ENCODE data around the gene SRPX2. TPM values are rescaled to one million over a fixed set of nuclear protein-coding genes. Genes with fewer than 3 reads are reported as not detected.
A peak's percentile ranks its signal among the peaks of the same experiment; 100 is the strongest.

Gene SRPX2, protein sequence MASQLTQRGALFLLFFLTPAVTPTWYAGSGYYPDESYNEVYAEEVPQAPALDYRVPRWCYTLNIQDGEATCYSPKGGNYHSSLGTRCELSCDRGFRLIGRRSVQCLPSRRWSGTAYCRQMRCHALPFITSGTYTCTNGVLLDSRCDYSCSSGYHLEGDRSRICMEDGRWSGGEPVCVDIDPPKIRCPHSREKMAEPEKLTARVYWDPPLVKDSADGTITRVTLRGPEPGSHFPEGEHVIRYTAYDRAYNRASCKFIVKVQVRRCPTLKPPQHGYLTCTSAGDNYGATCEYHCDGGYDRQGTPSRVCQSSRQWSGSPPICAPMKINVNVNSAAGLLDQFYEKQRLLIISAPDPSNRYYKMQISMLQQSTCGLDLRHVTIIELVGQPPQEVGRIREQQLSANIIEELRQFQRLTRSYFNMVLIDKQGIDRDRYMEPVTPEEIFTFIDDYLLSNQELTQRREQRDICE
- 1.5 TPM for polyA plus RNA-seq (2013)

DNA sequence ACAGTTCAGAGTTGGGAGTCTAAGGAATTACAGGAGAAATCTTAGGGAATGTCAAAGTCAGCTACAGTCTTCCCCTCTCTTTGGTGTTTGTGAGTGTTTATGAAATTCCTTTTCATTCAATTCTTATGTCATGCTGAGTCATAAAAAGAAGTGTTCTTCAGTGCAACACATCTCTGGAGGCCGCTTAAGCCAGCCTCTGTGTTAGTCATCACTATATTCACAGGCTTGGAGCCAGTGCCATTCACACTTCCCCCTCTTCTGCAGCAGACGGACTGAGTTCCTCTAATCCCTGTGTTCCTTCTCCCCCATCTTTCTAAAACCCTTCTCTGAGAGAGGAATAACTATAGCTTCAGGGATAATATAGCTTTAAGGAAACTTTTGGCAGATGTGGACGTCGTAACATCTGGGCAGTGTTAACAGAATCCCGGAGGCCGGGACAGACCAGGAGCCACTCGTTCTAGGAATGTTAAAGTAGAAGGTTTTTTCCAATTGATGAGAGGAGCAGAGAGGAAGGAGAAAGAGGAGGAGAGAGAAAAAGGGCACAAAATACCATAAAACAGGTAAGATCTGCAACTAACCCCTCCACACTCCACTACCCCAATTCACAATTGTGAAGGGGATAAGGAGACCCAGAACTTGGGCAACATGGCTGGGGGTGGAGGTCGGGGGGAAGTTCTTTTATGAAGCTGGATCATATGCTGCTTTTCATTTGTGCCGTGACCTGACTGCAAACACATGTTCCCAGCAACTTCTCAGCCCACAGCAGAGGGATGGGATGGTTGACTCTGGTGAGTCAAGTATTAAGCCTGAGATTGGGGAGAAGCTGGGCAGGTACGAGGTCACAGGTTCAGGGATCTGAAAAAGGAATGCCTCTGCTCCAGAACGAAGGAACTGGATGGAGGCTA lies at the start of gene SRPX2:
SRPX2 (plus strand) TSS at position 244 of the 905 bp plus-strand sequence. CDS start 2,124 bp downstream, outside the sequence.
- Histone ChIP-seq H3K27me3 (replicated peaks in 2 of 5; ENCODE audit: control insufficient read depth in 4 of 5, insufficient read depth in 5 of 5, low read length in 4 of 5) (peaks cover 0 to 39% (median 7%) of the 10 kb centered on the region in 5 experiments), H3K4me1 (ENCODE audit: control extremely low read depth in 1 of 4, control insufficient read depth in 4 of 4, insufficient read depth in 4 of 4, low read length in 3 of 4) (no peaks in the 10 kb centered on the region), H3K36me3 (ENCODE audit: control insufficient read depth in 4 of 4, insufficient read depth in 4 of 4, low read length in 3 of 4) (no peaks in the 10 kb centered on the region), H3K4me3 (ENCODE audit: control insufficient read depth in 1 of 7, extremely low read depth in 1 of 7, insufficient read depth in 4 of 7, low read depth in 2 of 7, low read length in 6 of 7) (no peak within 1 kb of the TSS), H3K27ac (ENCODE audit: insufficient read depth in 1 of 2, low read depth in 1 of 2, low read length in 2 of 2, poor library complexity in 1 of 2, severe bottlenecking in 2 of 2) (no peak within 1 kb of the TSS), H3K9me3 (ENCODE audit: control extremely low read depth in 1 of 5, control insufficient read depth in 4 of 5, insufficient read depth in 2 of 5, low read depth in 1 of 5, low read length in 4 of 5) (no peaks in the 10 kb centered on the region)
- peak in 2 of 3 donors; percentile 50 to 64 for DNase-seq
- POLR2A ChIA-PET, result no interaction called here
- CTCF ChIA-PET, result interaction anchor here (0.7 to 1.4 kb wide), 4 partner anchors 10 to 27 kb away, joined by 3 to 4 read pairs (median 4); no protein-coding TSS in a partner anchor
- WGBS (ENCODE audit: insufficient coverage), result 70% methylated on average over 6 of the region's 11 CpGs

DNA sequence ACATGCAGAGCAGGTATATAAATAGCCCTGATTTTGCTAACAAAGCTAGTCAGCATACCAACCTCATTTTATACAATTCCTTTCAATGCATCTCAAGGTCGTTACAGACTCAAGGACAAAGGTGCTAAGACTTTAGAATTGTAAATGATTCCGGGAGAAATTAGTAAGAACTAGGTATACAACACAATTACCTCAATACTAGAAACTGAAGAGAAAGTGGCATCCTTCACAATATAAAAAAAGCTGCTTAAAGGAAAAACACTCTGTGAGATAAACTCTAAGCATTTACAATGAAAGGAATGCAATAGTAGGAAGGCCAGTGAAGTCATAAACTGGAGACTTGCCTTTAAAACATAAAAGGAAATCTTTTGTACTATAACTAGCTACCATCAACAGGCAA lies 47.4 kb upstream of the SRPX2 start:
- Histone ChIP-seq H3K36me3 (ENCODE audit: control insufficient read depth in 4 of 4, insufficient read depth in 4 of 4, low read length in 3 of 4) (no peaks in the 10 kb centered on the region), H3K27me3 (replicated peaks in 2 of 5; ENCODE audit: control insufficient read depth in 4 of 5, insufficient read depth in 5 of 5, low read length in 4 of 5) (peaks cover 3 to 92% (median 26%) of the 10 kb centered on the region in 5 experiments), H3K4me3 (ENCODE audit: control insufficient read depth in 1 of 7, extremely low read depth in 1 of 7, insufficient read depth in 4 of 7, low read depth in 2 of 7, low read length in 6 of 7) (no peak overlapping the region), H3K9me3 (ENCODE audit: control extremely low read depth in 1 of 5, control insufficient read depth in 4 of 5, insufficient read depth in 2 of 5, low read depth in 1 of 5, low read length in 4 of 5) (no peaks in the 10 kb centered on the region), H3K27ac (ENCODE audit: insufficient read depth in 1 of 2, low read depth in 1 of 2, low read length in 2 of 2, poor library complexity in 1 of 2, severe bottlenecking in 2 of 2) (no peak overlapping the region), H3K4me1 (ENCODE audit: control extremely low read depth in 1 of 4, control insufficient read depth in 4 of 4, insufficient read depth in 4 of 4, low read length in 3 of 4) (no peaks in the 10 kb centered on the region)
- DNase-seq, result no peak
- CTCF ChIA-PET, result no interaction called here
- WGBS (ENCODE audit: insufficient coverage), result no CpG with 5 or more reads among the region's 2 CpGs
- POLR2A ChIA-PET, result no interaction called here

DNA sequence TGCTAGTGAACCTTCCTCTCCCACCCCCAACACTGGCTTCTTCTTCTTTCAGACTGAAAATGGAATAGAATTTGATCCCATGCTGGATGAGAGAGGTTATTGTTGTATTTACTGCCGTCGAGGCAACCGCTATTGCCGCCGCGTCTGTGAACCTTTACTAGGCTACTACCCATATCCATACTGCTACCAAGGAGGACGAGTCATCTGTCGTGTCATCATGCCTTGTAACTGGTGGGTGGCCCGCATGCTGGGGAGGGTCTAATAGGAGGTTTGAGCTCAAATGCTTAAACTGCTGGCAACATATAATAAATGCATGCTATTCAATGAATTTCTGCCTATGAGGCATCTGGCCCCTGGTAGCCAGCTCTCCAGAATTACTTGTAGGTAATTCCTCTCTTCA lies 44.5 kb upstream of the SRPX2 start:
- WGBS (ENCODE audit: insufficient coverage), result 85% methylated on average over 8 of the region's 9 CpGs
- POLR2A ChIA-PET, result no interaction called here
- CTCF ChIA-PET, result interaction anchor here (0.9 kb wide), 1 partner anchor 21 kb away, joined by 3 read pairs; no protein-coding TSS in a partner anchor

DNA sequence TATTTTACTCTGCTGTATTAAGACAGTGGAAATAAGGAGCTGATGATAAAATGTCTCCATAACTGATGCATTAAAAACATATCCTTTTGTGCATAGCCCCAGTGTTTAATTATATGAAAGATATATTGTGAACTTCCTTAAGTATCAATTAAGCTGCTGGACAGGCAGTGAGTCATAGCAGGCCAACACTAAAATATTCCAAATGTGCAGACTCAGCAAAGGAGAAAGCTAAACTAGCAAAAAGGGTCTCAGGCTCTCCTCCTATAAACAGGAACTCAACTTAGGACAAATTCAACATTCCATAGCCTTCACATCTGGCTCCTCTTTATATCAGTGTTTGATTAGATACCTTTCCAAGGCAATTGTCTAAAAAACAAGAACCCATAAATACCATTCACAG lies 43.7 kb upstream of the SRPX2 start:
- ChIA-PET POLR2A (no interaction called here), CTCF (no interaction called here)
- H3K36me3 ChIP-seq (ENCODE audit: control insufficient read depth in 4 of 4, insufficient read depth in 4 of 4, low read length in 3 of 4), result no peaks in the 10 kb centered on the region
- no peaks in the 10 kb centered on the region for H3K4me1 ChIP-seq (ENCODE audit: control extremely low read depth in 1 of 4, control insufficient read depth in 4 of 4, insufficient read depth in 4 of 4, low read length in 3 of 4)
- no peak overlapping the region for H3K27ac ChIP-seq (ENCODE audit: insufficient read depth in 1 of 2, low read depth in 1 of 2, low read length in 2 of 2, poor library complexity in 1 of 2, severe bottlenecking in 2 of 2)
- no peaks in the 10 kb centered on the region for H3K9me3 ChIP-seq (ENCODE audit: control extremely low read depth in 1 of 5, control insufficient read depth in 4 of 5, insufficient read depth in 2 of 5, low read depth in 1 of 5, low read length in 4 of 5)
- H3K4me3 ChIP-seq (ENCODE audit: control insufficient read depth in 1 of 7, extremely low read depth in 1 of 7, insufficient read depth in 4 of 7, low read depth in 2 of 7, low read length in 6 of 7), result no peak overlapping the region
- no peak for DNase-seq
- peaks cover 0 to 79% (median 20%) of the 10 kb centered on the region in 5 experiments for H3K27me3 ChIP-seq (replicated peaks in 2 of 5; ENCODE audit: control insufficient read depth in 4 of 5, insufficient read depth in 5 of 5, low read length in 4 of 5)

More for the DNA sequence above, 44.5 kb upstream of the SRPX2 start:
- Histone ChIP-seq H3K27ac (ENCODE audit: insufficient read depth in 1 of 2, low read depth in 1 of 2, low read length in 2 of 2, poor library complexity in 1 of 2, severe bottlenecking in 2 of 2) (no peak overlapping the region), H3K4me1 (ENCODE audit: control extremely low read depth in 1 of 4, control insufficient read depth in 4 of 4, insufficient read depth in 4 of 4, low read length in 3 of 4) (no peaks in the 10 kb centered on the region), H3K36me3 (ENCODE audit: control insufficient read depth in 4 of 4, insufficient read depth in 4 of 4, low read length in 3 of 4) (no peaks in the 10 kb centered on the region), H3K9me3 (ENCODE audit: control extremely low read depth in 1 of 5, control insufficient read depth in 4 of 5, insufficient read depth in 2 of 5, low read depth in 1 of 5, low read length in 4 of 5) (no peaks in the 10 kb centered on the region), H3K4me3 (ENCODE audit: control insufficient read depth in 1 of 7, extremely low read depth in 1 of 7, insufficient read depth in 4 of 7, low read depth in 2 of 7, low read length in 6 of 7) (no peak overlapping the region), H3K27me3 (replicated peaks in 2 of 5; ENCODE audit: control insufficient read depth in 4 of 5, insufficient read depth in 5 of 5, low read length in 4 of 5) (peaks cover 0 to 77% (median 18%) of the 10 kb centered on the region in 5 experiments)
- DNase-seq, result no peak

DNA sequence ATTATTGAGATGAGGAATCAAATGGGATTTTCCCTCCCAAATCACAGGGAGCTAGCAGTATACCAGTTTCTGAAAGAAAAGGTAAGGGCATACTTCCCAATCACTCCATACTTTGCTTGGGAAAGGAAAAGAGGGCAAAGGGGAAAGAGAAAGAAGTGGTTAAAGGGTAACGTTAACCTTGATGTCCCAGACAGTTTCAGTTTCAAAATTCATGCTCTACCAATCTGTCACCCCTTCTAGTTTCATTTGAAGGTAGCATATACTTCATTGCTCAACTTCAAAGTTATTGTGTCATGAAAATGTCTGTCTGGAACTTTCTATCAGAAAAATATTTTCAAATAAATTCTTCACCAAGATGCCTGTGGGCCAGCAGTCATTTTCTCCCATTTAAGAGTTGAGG lies 43.2 kb upstream of the SRPX2 start:
- Histone ChIP-seq H3K36me3 (ENCODE audit: control insufficient read depth in 4 of 4, insufficient read depth in 4 of 4, low read length in 3 of 4) (no peaks in the 10 kb centered on the region), H3K27me3 (replicated peaks in 2 of 5; ENCODE audit: control insufficient read depth in 4 of 5, insufficient read depth in 5 of 5, low read length in 4 of 5) (peaks cover 0 to 79% (median 23%) of the 10 kb centered on the region in 5 experiments), H3K27ac (ENCODE audit: insufficient read depth in 1 of 2, low read depth in 1 of 2, low read length in 2 of 2, poor library complexity in 1 of 2, severe bottlenecking in 2 of 2) (no peak overlapping the region), H3K9me3 (ENCODE audit: control extremely low read depth in 1 of 5, control insufficient read depth in 4 of 5, insufficient read depth in 2 of 5, low read depth in 1 of 5, low read length in 4 of 5) (no peaks in the 10 kb centered on the region), H3K4me3 (ENCODE audit: control insufficient read depth in 1 of 7, extremely low read depth in 1 of 7, insufficient read depth in 4 of 7, low read depth in 2 of 7, low read length in 6 of 7) (no peak overlapping the region), H3K4me1 (ENCODE audit: control extremely low read depth in 1 of 4, control insufficient read depth in 4 of 4, insufficient read depth in 4 of 4, low read length in 3 of 4) (no peaks in the 10 kb centered on the region)
- ChIA-PET CTCF (no interaction called here), POLR2A (no interaction called here)
- WGBS (ENCODE audit: insufficient coverage), result no CpG with 5 or more reads among the region's 1 CpG
- no peak for DNase-seq

DNA sequence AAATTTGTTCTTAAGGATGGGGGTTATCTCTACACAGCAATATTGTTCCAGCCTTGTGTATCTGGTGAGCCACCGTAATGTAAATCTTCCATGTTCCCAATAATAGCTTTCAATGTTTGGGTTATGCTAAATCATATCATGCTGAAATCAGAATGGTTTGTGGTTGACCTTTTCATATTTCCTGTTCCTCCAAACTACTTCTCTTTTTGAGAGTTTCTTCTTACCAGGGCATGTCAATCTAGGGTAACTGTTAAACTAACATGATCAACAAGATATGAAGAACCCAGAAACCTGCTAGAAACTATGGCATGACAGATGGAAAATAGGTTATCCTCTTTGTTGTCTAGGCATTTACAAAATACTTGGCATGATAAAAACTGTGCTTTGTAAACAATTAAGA lies 37.2 kb upstream of the SRPX2 start:
- WGBS (ENCODE audit: insufficient coverage), result no CpG with 5 or more reads among the region's 1 CpG
- no peak overlapping the region for H3K4me3 ChIP-seq (ENCODE audit: control insufficient read depth in 1 of 7, extremely low read depth in 1 of 7, insufficient read depth in 4 of 7, low read depth in 2 of 7, low read length in 6 of 7)
- H3K4me1 ChIP-seq (ENCODE audit: control extremely low read depth in 1 of 4, control insufficient read depth in 4 of 4, insufficient read depth in 4 of 4, low read length in 3 of 4), result peaks cover 0 to 14% (median 3%) of the 10 kb centered on the region in 4 experiments
- peaks cover 0 to 71% (median 42%) of the 10 kb centered on the region in 5 experiments for H3K27me3 ChIP-seq (replicated peaks in 2 of 5; ENCODE audit: control insufficient read depth in 4 of 5, insufficient read depth in 5 of 5, low read length in 4 of 5)
- no peaks in the 10 kb centered on the region for H3K36me3 ChIP-seq (ENCODE audit: control insufficient read depth in 4 of 4, insufficient read depth in 4 of 4, low read length in 3 of 4)
- POLR2A ChIA-PET, result no interaction called here
- CTCF ChIA-PET, result no interaction called here
- no peaks in the 10 kb centered on the region for H3K9me3 ChIP-seq (ENCODE audit: control extremely low read depth in 1 of 5, control insufficient read depth in 4 of 5, insufficient read depth in 2 of 5, low read depth in 1 of 5, low read length in 4 of 5)
- peak; percentile 34 to 67 (median 66) for DNase-seq
- H3K27ac ChIP-seq (ENCODE audit: insufficient read depth in 1 of 2, low read depth in 1 of 2, low read length in 2 of 2, poor library complexity in 1 of 2, severe bottlenecking in 2 of 2), result no peak overlapping the region
